Neural progenitor cell (in vitro differentiated cells): ENCODE results near the gene TCP10L. TPM values are rescaled to one million over a fixed set of nuclear protein-coding genes. Genes with fewer than 3 reads are reported as not detected.

Experiments used
- DNase-seq: peaks from one replicate; pipeline ENCODE4 v3.0.0-alpha.2; 2016; ENCODE audit warnings: low spot score
- H2AFZ ChIP-seq: fragments of 200-600 bp; sonication (generic); replicated peaks from 2 replicates; pipeline ENCODE4 v1.6.1; 2016; ENCODE audit warnings: antibody characterized with exemption
- H3F3A ChIP-seq: fragments of 200-600 bp; sonication (generic); 2 replicates; pipeline ENCODE4 v1.6.1; 2016; ENCODE audit warnings: antibody characterized with exemption, low read depth
- H3K27ac ChIP-seq: fragments of 200-600 bp; sonication (generic); 2 replicates; pipeline ENCODE4 v1.5.1; 2016; ENCODE audit warnings: mild to moderate bottlenecking
- H3K27me3 ChIP-seq: fragments of 200-600 bp; sonication (generic); 2 replicates; pipeline ENCODE4 v1.6.1; 2016; ENCODE audit warnings: mild to moderate bottlenecking, moderate library complexity
- H3K36me3 ChIP-seq: fragments of 200-600 bp; sonication (generic); 2 replicates; pipeline ENCODE4 v1.5.1; 2016
- H3K4me1 ChIP-seq: fragments of 200-600 bp; sonication (generic); 2 replicates; pipeline ENCODE4 v1.6.1; 2016; ENCODE audit warnings: mixed run types
- H3K4me2 ChIP-seq: fragments of 200-600 bp; sonication (generic); 2 replicates; pipeline ENCODE4 v1.6.1; 2016
- H3K4me3 ChIP-seq: fragments of 200-600 bp; sonication (generic); 2 replicates; pipeline ENCODE4 v1.5.1; 2016
- H3K79me2 ChIP-seq: fragments of 200-600 bp; sonication (generic); 2 replicates; pipeline ENCODE4 v1.6.1; 2016; ENCODE audit warnings: low read depth
- H3K9ac ChIP-seq: fragments of 200-600 bp; sonication (generic); 2 replicates; pipeline ENCODE4 v1.6.1; 2016
- H3K9me3 ChIP-seq: fragments of 200-600 bp; sonication (generic); 2 replicates; pipeline ENCODE4 v1.5.1; 2016; ENCODE audit warnings: low read depth
- H4K20me1 ChIP-seq: fragments of 200-600 bp; sonication (generic); 2 replicates; pipeline ENCODE4 v1.6.1; 2016; ENCODE audit warnings: low read depth
- H3K27ac Mint-ChIP-seq: 3 replicates; pipeline ENCODE4 v1.8.0; 2021; ENCODE audit warnings: mixed read lengths
- H3K27me3 Mint-ChIP-seq: 2 replicates; pipeline ENCODE4 v1.8.0; 2022; ENCODE audit warnings: low read depth, mild to moderate bottlenecking, inconsistent platforms, moderate library complexity, mixed read lengths; ENCODE audit not compliant: insufficient read depth
- H3K36me3 Mint-ChIP-seq: 3 replicates; pipeline ENCODE4 v1.8.0; 2021; ENCODE audit warnings: mixed read lengths
- H3K4me1 Mint-ChIP-seq: 3 replicates; pipeline ENCODE4 v1.8.0; 2021; ENCODE audit warnings: mixed read lengths
- H3K4me3 Mint-ChIP-seq: 3 replicates; pipeline ENCODE4 v1.8.0; 2021; ENCODE audit warnings: mild to moderate bottlenecking, moderate library complexity, mixed read lengths
- H3K9me3 Mint-ChIP-seq: 3 replicates; pipeline ENCODE4 v1.8.0; 2020; ENCODE audit warnings: mixed read lengths
- CTCF ChIP-seq: fragments of 200-600 bp; sonication (generic); IDR thresholded peaks from 2 replicates; pipeline ENCODE4 v1.5.1; 2017; ENCODE audit warnings: antibody characterized with exemption, mild to moderate bottlenecking
- EZH2 ChIP-seq: fragments of 200-600 bp; sonication (generic); IDR thresholded peaks from 2 replicates; pipeline ENCODE4 v1.6.1; 2017; ENCODE audit warnings: antibody characterized with exemption, mild to moderate bottlenecking, moderate library complexity
- EZH2phosphoT487 ChIP-seq: fragments of 200-600 bp; sonication (generic); IDR thresholded peaks from 2 replicates; pipeline ENCODE4 v1.6.1; 2017; ENCODE audit warnings: antibody characterized with exemption
- total RNA-seq: library from RNA; depleted of rRNA; stranded (reverse); fragments of >200 nt; gene quantifications from 2 replicates; pipeline ENCODE4 v1.2.3, GENCODE V29; 2015; ENCODE audit warnings: low replicate concordance

Gene TCP10L
- total RNA-seq, 1 donor from 2014 or later: 3.7 TPM

DNA sequence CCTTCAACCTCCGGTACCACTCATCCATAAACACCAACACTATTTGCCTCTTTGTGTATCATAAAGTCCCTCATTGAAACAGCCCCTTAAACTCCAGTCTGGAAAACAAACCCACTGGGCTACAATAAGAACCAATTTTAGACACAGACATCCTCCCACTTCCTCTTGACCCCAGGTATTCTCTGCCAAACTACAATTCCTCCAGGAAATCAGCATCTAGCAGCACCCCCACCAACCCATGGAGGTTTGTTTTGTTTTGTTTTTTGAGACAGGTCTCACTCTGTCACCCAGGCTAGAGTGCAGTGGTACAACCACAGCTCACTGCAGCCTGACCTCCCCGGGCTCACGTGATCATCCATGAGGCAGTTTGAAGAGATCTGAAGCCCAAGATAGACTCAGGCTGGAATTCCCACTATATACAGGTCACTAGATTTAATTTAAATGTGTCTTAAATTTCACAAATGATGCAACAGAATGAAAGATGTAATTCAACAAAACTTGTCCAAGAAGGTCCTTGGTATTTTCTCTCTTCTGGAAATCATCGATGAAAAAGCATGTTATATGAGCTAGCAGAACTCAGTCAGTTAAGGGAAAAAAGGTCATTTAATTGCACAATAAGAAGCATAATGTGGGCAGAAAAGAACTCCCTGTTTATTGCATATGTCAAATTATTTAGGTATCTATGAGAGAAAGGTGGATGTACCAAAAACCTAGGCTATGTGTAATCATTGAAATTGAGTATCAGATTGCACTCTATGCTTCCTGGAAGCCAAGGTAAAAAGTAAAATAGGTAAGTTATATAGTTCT, 30.3 kb downstream of the TCP10L start:
- Histone ChIP-seq H3K4me2 (no peak overlapping the region), H3F3A (peaks cover 6% of the 10 kb centered on the region), H3K79me2 (no peaks in the 10 kb centered on the region), H3K36me3 (no peaks in the 10 kb centered on the region), H3K9ac (no peak overlapping the region), H4K20me1 (no peaks in the 10 kb centered on the region), H3K4me3 (no peak overlapping the region), H3K27ac (no peak overlapping the region), H3K27me3 (no peaks in the 10 kb centered on the region), H3K9me3 (no peaks in the 10 kb centered on the region), H2AFZ (no peak overlapping the region), H3K4me1 (peaks cover 18% of the 10 kb centered on the region)
- H3K36me3 Mint-ChIP-seq: peaks cover 2% of the 10 kb centered on the region
- no peak overlapping the region for H3K27ac Mint-ChIP-seq
- H3K9me3 Mint-ChIP-seq: no peaks in the 10 kb centered on the region
- no peak overlapping the region for H3K4me3 Mint-ChIP-seq
- no peak for DNase-seq
- TF ChIP-seq EZH2: no peak
- no peak for TF ChIP-seq CTCF
- TF ChIP-seq EZH2phosphoT487: no peak
- peaks cover 7% of the 10 kb centered on the region for H3K4me1 Mint-ChIP-seq
- peaks cover 5% of the 10 kb centered on the region for H3K27me3 Mint-ChIP-seq

DNA sequence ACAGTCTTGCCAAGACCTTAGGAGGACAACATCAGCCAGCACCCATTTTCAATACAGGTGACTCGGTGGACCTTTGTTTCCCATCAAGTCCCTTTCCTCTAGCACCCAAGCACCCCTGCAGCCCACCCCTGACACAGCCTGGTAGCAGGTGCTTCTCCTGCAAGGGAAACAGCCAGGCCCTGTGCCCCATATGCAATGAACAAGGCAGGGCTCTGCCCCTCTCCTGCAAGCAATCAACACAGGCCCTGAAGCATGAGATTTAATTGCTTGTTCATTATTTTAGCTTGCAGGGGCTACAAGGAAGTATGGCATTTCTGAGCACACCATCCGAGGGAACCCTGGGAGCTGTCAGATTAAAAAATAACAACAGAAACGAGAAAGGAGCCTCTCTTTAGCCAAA, 35.4 kb downstream of the TCP10L start:
- TF ChIP-seq EZH2 (no peak), CTCF (no peak)
- peaks cover 8% of the 10 kb centered on the region for H3K4me1 Mint-ChIP-seq
- Histone ChIP-seq H3K27ac (no peak overlapping the region), H3F3A (no peaks in the 10 kb centered on the region), H3K4me3 (no peak overlapping the region), H3K36me3 (no peaks in the 10 kb centered on the region), H3K79me2 (no peaks in the 10 kb centered on the region), H2AFZ (no peak overlapping the region), H3K9me3 (no peaks in the 10 kb centered on the region), H3K27me3 (no peaks in the 10 kb centered on the region), H3K9ac (no peak overlapping the region), H3K4me1 (peaks cover 9% of the 10 kb centered on the region), H3K4me2 (no peak overlapping the region), H4K20me1 (no peaks in the 10 kb centered on the region)
- H3K27ac Mint-ChIP-seq: no peak overlapping the region
- H3K27me3 Mint-ChIP-seq: peaks cover 2% of the 10 kb centered on the region
- peaks cover 2% of the 10 kb centered on the region for H3K36me3 Mint-ChIP-seq
- H3K9me3 Mint-ChIP-seq: no peaks in the 10 kb centered on the region
- H3K4me3 Mint-ChIP-seq: no peak overlapping the region
- DNase-seq: no peak

DNA sequence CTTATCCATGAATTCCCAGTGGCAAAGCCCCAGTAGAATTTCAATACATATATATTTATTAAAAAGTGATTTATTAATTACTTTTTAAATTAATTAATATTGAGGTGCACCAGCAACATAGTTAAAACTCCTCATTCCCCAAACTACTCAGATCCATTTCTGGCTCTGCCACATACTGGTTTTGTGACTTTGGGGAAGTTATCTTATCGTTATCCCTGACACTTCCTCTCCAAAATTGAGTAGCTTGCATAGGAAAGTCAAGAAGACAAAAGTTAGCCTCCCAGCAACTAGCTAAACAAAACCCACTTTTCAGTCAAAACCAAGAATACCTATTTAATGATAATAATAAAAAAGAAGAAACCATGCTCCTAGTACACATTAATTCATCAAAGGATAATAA, 35.9 kb downstream of the TCP10L start:
- Mint-ChIP-seq H3K36me3 (peaks cover 2% of the 10 kb centered on the region), H3K9me3 (no peaks in the 10 kb centered on the region), H3K27ac (no peak overlapping the region), H3K4me3 (no peak overlapping the region), H3K27me3 (peaks cover 2% of the 10 kb centered on the region), H3K4me1 (peaks cover 8% of the 10 kb centered on the region)
- DNase-seq: no peak
- H3K9ac ChIP-seq: no peak overlapping the region
- H3F3A ChIP-seq: no peaks in the 10 kb centered on the region
- no peak overlapping the region for H3K4me3 ChIP-seq
- TF ChIP-seq EZH2phosphoT487: no peak
- no peak for TF ChIP-seq CTCF
- TF ChIP-seq EZH2: no peak
- no peaks in the 10 kb centered on the region for H3K9me3 ChIP-seq
- H3K4me1 ChIP-seq: peaks cover 9% of the 10 kb centered on the region
- H3K27me3 ChIP-seq: no peaks in the 10 kb centered on the region
- no peaks in the 10 kb centered on the region for H4K20me1 ChIP-seq
- no peak overlapping the region for H3K27ac ChIP-seq
- H3K79me2 ChIP-seq: no peaks in the 10 kb centered on the region
- no peaks in the 10 kb centered on the region for H3K36me3 ChIP-seq
- H2AFZ ChIP-seq: no peak overlapping the region
- no peak overlapping the region for H3K4me2 ChIP-seq
